ENCODE measurements around the gene SUSD3.

- TF ChIP-seq CTCF (IDR thresholded peaks at IDR 0.05) (no peak), NFE2L1 (CRISPR knock-in tag; IDR thresholded peaks at IDR 0.05) (no peak), RELA (CRISPR knock-in tag; IDR thresholded peaks at IDR 0.05; ENCODE audit: borderline replicate concordance) (no peak), STAT6 (CRISPR knock-in tag; conservative IDR thresholded peaks at IDR 0.05; ENCODE audit: low read depth) (no peak)
Measured at GRCh38 chr9:93059011-93059714, 662 bp downstream of the SUSD3 start.
